Fibroblast of villous mesenchyme (primary cell): ENCODE data around the gene ARL11. TPM values are rescaled to one million over a fixed set of nuclear protein-coding genes. Genes with fewer than 3 reads are reported as not detected.
"Not testable (repeated sequence)": the region's sequence is repeated elsewhere in the genome, so short reads cannot be mapped to it uniquely, and the experiment has no call there.

Experiments used
- DNase-seq: peaks from one replicate; pipeline ENCODE4 v3.0.0-alpha.2; 2010; ENCODE audit warnings: low read depth
- H3K4me3 ChIP-seq: 2 replicates; pipeline ENCODE4 v1.5.1; 2011; ENCODE audit warnings: low read depth, mild to moderate bottlenecking, low read length
- CTCF ChIP-seq: IDR thresholded peaks from 2 replicates; pipeline ENCODE4 v1.5.1; 2012; ENCODE audit warnings: low read depth, mild to moderate bottlenecking, low read length; ENCODE audit not compliant: insufficient read depth
- total RNA-seq: library from RNA; depleted of rRNA; stranded (reverse); fragments of >200 nt; gene quantifications from 2 replicates; pipeline ENCODE4 v1.2.3, GENCODE V29; 2012

ARL11 gene
- total RNA-seq, 1 donor, result not detected

DNA sequence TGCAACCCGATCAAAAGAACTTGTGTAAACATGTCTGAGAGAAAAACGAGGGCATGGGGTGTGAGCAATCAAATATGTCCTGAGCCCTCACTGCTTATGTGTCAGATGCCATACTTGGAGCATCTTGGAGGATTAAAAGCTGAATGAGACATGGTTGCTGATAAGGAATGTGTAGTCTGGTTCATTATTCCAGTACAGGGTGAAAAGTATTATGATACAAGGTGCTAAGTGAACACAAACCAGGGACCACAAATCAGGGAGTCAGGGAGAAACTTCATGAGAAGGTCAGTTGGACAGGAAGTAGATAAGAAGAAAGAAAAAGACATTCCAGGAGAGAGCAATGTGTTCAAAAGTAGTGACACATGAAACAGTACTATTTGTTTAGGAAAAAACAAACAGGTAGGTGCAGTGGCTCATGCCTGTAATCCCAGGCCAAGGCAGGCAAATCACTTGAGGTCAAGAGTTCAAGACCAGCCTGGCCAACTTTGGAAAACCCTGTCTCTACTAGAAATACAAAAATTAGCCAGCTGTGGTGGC, 40.9 kb upstream of the ARL11 start:
- H3K4me3 ChIP-seq, result no peak overlapping the region
- peak; percentile 25 for DNase-seq
- no peak for TF ChIP-seq CTCF

GRCh38 chr13:49590714-49591113, 37.6 kb upstream of the ARL11 start:
- not testable (repeated sequence) for H3K4me3 ChIP-seq, DNase-seq

- not testable (repeated sequence) for DNase-seq, H3K4me3 ChIP-seq
Measured at GRCh38 chr13:49593876-49594275, 34.4 kb upstream of the ARL11 start.

DNA sequence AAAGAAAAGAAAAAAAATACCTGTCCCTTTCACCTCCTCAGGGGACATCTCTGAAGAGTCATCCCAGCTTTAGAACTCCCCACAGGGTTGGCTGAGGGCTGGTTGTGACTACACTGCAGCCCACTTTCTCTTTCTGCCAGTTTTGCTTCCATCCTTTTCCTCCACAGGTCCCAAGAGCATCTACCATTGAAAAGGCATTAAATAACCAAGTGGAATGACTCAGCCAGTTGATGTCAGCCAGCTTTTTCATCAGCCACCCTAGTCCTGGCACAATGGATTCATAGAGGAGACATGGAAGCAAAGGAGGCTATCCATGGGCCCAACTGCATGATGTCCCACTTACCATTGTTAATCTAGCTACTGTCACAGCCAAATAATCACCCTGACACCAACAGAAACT, 33.7 kb upstream of the ARL11 start:
- no peak overlapping the region for H3K4me3 ChIP-seq
- DNase-seq, result no peak
- TF ChIP-seq CTCF, result no peak

DNA sequence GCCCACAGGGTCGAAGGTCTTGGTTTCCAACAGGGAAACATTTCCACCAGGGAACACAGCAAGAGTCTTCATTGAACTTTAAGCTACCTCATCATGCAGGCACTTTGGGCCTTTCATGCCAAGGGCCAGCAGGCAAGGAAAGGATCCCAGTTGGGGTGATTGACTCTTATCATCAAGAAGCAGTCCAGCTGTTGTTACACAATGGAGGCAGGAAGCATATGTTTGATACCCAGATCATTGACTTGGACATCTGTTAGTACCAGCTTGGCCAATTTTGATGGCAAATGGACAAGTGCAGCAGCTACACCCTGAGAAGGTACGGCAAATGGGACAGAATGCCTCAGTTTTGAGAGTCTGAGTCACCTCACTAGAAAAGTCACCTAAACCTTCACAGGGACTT, 32.1 kb upstream of the ARL11 start:
- TF ChIP-seq CTCF, result no peak
- DNase-seq, result no peak
- no peak overlapping the region for H3K4me3 ChIP-seq

- DNase-seq, result no peak
- TF ChIP-seq CTCF, result no peak
- H3K4me3 ChIP-seq, result no peak overlapping the region
Measured at GRCh38 chr13:49597043-49597641, 31.2 kb upstream of the ARL11 start.

DNA sequence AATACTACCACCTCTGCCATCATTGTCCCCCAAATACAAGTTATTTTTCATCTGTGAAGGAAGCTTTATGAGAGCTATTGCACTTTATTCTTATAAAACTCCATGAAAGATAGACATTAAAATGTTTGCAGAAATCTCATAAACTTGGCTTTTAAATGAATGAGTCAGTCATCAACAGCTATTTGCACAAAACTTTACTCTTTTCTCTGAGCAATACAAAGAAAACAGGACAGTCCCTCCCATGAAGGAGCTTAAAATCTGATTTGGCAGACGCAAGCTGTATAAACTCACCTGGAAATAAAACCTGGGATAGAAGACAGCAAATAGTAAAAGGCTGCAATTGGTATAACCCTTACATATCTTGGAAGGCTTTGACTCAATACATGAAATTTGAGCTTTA, 26.3 kb upstream of the ARL11 start:
- no peak for DNase-seq
- no peak for TF ChIP-seq CTCF
- H3K4me3 ChIP-seq, result no peak overlapping the region

DNA sequence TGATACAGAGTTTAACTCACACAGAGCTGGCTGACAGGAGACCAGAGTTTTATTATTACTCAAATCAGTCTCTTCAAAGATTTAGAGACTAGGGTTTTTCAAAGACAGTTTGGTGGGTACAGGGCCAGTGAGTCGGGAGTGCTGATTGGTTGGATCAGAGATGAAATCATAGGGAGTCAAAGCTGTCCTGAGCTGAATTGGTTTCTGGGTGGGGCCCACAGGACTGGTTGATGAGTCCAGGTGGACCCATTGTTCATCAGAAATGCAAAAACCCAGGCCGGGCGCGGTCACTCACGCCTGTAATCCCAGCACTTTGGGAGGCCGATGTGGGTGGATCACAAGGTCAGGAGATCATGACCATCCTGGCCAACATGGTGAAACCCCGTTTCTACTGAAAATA, 25.7 kb upstream of the ARL11 start:
- not testable (repeated sequence) for H3K4me3 ChIP-seq, DNase-seq
